Esophagus squamous epithelium (tissue), 5 donors: Measurements from ENCODE around the gene TM4SF18. TPM values are rescaled to one million over a fixed set of nuclear protein-coding genes. Genes with fewer than 3 reads are reported as not detected.

Experiments
- DNase-seq: peaks from one replicate; lab custom pipeline; 2025; lab: John Stamatoyannopoulos, UW
- H3K27ac ChIP-seq, 4 donors: fragments of 200-600 bp; sonication (generic); one replicate each; pipeline ENCODE4 v1.5.1; 2016 to 2019; ENCODE audit warnings: mild to moderate bottlenecking in 1 of 4
- H3K27me3 ChIP-seq, 4 donors: fragments of 200-600 bp; sonication (generic); 1 replicate in 3 of 4; 2 replicates in 1 of 4; pipeline versions ENCODE4 v1.5.1 to v1.6.0; 2017 to 2021; ENCODE audit warnings: antibody characterized with exemption in 1 of 4
- H3K36me3 ChIP-seq, 3 donors: fragments of 200-600 bp; sonication (generic); one replicate each; pipeline ENCODE4 v1.5.1; 2016 to 2019
- H3K4me1 ChIP-seq, 3 donors: fragments of 200-600 bp; sonication (generic); one replicate each; pipeline ENCODE4 v1.5.1; 2017 to 2019
- H3K4me3 ChIP-seq, 4 donors: fragments of 200-600 bp; sonication (generic); 1 replicate in 3 of 4; 2 replicates in 1 of 4; pipeline ENCODE4 v1.5.1; 2016 to 2019; ENCODE audit warnings: mild to moderate bottlenecking in 2 of 4, moderate library complexity in 1 of 4
- H3K9me3 ChIP-seq, 3 donors: fragments of 200-600 bp; sonication (generic); one replicate each; pipeline ENCODE4 v1.5.1; 2016 to 2019
- POLR2A ChIP-seq, 4 donors: fragments of 450-650 bp; IDR thresholded peaks; one replicate each; pipeline ENCODE4 v1.6.1; 2017; ENCODE audit warnings: antibody characterized with exemption in 4 of 4, mild to moderate bottlenecking in 4 of 4, moderate library complexity in 3 of 4
- WGBS, 2 donors: methylation state at CpG; one replicate each; pipeline ENCODE4 v1.1.5; 2018; 5-methylcytosine and 5-hydroxymethylcytosine counted together
- intact Hi-C: fragments of 100-400 bp; cut with DNase I; formaldehyde crosslinking; loops from one replicate; pipeline ENCODE4 v1.15.0; 2022
- total RNA-seq, 4 donors: library from RNA; depleted of rRNA; stranded (reverse); fragments of >200 nt; gene quantifications; one replicate each; pipeline ENCODE4 v1.1.0, GENCODE V29; 2016
- TF ChIP-seq, protein P1 (sequence below), 6 experiments: fragments of 450-650 bp in 4 of 6; fragments of 200-600 bp in 2 of 6; sonication (generic) in 2 of 6; IDR thresholded peaks; one replicate each; pipeline ENCODE4 v1.5.1; 2016 to 2019; ENCODE audit warnings: antibody characterized with exemption in 6 of 6, mild to moderate bottlenecking in 4 of 6, moderate library complexity in 4 of 6
- donor health status: DM: yes; HTN: yes; CAD: no.

TM4SF18 gene
- total RNA-seq, 4 donors from 2014 or later: 0.95 to 5.7 (median 1.6) TPM

DNA sequence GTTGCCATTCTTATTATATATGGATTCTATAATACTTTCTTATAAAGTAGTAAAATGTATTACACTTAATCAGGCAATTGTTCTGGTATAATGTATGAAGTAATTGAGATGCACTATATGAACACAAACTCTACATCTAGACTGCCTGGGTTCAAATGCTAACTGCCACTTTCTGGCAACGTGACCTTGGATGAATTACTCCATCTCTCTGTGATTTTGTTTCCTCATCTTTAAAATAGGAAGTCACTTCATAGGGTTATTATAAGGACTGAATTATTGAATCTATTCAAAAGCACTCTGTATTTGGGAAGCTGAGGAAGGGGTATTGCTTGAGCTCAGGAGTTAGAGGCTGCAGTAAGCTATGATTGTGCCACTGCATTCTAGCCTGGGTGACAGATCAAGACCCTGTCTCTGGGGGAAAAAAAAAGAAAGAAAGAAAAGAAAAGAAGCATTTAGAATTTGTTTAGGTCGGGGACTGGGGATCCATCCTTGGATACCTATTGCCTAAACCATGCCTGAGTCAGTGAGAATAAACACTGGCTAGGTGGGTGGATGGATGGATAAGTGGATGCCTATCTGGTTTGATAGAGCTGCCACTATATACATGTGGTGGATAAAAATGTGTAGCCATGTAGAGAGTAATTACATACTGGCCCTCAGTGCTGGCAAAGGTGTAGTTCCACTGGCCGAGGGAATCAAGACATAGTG is 41.5 kb upstream of the TM4SF18 start:
- no peak for TF ChIP-seq POLR2A (IDR thresholded peaks at IDR 0.05)
- TF ChIP-seq, protein P1, sequence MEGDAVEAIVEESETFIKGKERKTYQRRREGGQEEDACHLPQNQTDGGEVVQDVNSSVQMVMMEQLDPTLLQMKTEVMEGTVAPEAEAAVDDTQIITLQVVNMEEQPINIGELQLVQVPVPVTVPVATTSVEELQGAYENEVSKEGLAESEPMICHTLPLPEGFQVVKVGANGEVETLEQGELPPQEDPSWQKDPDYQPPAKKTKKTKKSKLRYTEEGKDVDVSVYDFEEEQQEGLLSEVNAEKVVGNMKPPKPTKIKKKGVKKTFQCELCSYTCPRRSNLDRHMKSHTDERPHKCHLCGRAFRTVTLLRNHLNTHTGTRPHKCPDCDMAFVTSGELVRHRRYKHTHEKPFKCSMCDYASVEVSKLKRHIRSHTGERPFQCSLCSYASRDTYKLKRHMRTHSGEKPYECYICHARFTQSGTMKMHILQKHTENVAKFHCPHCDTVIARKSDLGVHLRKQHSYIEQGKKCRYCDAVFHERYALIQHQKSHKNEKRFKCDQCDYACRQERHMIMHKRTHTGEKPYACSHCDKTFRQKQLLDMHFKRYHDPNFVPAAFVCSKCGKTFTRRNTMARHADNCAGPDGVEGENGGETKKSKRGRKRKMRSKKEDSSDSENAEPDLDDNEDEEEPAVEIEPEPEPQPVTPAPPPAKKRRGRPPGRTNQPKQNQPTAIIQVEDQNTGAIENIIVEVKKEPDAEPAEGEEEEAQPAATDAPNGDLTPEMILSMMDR (IDR thresholded peaks at IDR 0.05): no peak
- DNase-seq: no peak
- Histone ChIP-seq H3K27me3 (no peaks in the 10 kb centered on the region), H3K27ac (peak overlapping the region; percentile 85 to 96 (median 92)), H3K4me3 (peak overlapping the region; percentile 42 to 68 (median 58)), H3K4me1 (peaks cover 34 to 83% (median 49%) of the 10 kb centered on the region in 3 donors), H3K9me3 (no peaks in the 10 kb centered on the region), H3K36me3 (peaks cover 0 to 23% (median 8%) of the 10 kb centered on the region in 3 donors)
- intact Hi-C loops: no loop called here
- WGBS, 2 donors: 73% methylated on average over 3 of the region's 3 CpGs

DNA sequence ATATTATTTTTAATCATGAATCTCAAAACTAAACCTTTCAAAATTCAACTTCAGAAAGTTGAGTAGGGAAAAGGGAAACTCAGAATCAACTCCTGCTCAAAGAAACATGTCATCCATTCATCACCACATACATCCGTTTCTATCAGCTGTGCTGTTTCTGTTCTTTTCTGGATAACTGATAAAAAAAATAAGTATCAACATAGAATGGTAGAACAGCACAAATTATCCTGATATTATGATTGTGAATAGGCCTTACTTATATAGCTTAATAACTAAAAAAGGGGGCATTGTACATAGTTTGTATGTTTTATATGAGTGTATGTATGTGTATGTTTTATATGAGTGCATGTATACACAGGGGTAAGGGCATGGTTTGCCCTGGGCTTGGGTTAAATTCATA is 41.0 kb upstream of the TM4SF18 start:
- intact Hi-C loops: no loop called here
- peaks cover 39 to 84% (median 51%) of the 10 kb centered on the region in 3 donors for H3K4me1 ChIP-seq
- peaks cover 0 to 28% (median 8%) of the 10 kb centered on the region in 3 donors for H3K36me3 ChIP-seq
- no peak for DNase-seq
- H3K9me3 ChIP-seq: no peaks in the 10 kb centered on the region
- H3K4me3 ChIP-seq: peak overlapping the region in 2 of 4 donors; percentile 62 to 68
- WGBS, 2 donors: 40 to 45% methylated on average over 1 of the region's 1 CpG
- H3K27me3 ChIP-seq: no peaks in the 10 kb centered on the region
- TF ChIP-seq POLR2A (IDR thresholded peaks at IDR 0.05): no peak
- TF ChIP-seq, protein P1 (IDR thresholded peaks at IDR 0.05): no peak
- peak overlapping the region; percentile 85 to 96 (median 92) for H3K27ac ChIP-seq

DNA sequence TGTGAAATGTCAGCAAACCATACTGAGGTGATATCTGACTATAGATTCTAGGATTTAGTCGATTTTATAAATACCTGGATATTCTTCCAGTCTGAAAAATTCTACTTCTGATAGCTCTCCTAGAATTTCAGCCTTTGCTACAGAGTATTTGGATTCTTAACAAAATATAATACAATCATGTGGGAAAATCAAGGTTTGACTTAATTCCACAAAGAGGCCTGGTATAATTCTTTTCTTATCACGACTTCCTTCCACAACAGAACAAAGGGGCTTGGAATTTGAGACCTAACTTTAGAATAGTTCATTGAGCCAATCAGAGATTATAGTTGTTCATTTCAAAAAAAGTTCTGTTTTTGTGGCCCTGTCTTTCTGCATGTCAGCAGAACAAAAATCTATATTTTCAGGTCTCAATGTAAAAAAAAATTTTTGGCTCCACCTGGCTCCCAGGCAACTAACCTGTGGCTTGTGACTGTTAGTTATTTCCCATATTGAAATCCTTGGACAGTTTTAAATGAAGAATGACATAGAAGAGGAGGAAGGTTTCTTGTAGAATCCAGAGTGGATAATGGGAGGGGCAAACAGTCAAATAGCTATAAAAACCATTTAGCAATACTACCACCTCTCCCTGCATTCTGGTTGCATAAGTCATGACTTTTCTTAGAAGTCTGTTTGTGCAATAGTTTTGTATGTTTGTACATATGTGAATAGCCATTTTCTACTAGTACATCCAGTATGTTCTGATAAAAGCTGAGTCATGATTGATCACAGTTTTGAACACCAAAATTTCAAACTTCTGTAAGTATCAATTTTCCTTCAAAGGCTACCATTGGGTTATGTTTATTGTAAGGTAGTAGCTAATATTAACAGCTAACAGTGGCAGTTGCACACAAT is 40.0 kb upstream of the TM4SF18 start:
- Histone ChIP-seq H3K27me3 (no peaks in the 10 kb centered on the region), H3K4me1 (peaks cover 42 to 84% (median 44%) of the 10 kb centered on the region in 3 donors), H3K27ac (peak overlapping the region; percentile 82 to 96 (median 92)), H3K36me3 (peaks cover 0 to 37% (median 8%) of the 10 kb centered on the region in 3 donors), H3K4me3 (peak overlapping the region in 2 of 4 donors; percentile 62 to 68), H3K9me3 (no peaks in the 10 kb centered on the region)
- WGBS, 2 donors: 43 to 46% methylated on average over 2 of the region's 2 CpGs
- no peak for DNase-seq
- intact Hi-C loops: no loop called here
- no peak for TF ChIP-seq POLR2A (IDR thresholded peaks at IDR 0.05)
- TF ChIP-seq, protein P1 (IDR thresholded peaks at IDR 0.05): no peak

DNA sequence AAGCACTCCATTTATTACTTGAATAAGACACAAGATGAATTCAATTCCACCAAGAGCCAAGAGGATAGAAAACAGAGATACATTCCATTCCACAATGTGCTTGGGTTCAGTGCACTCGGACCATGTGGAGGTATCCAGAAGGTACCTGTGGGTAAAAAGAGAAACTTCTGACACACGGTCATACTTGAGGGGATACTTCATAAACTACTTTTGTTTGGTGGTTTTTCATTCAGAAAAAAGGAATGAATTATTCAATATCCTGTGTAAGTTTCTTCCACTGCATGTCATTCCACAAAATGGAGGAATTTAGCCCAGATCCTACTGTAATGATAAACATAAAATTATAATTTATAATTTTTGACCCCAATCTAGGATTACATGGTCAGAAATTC is 38.3 kb upstream of the TM4SF18 start:
- no peak for TF ChIP-seq POLR2A (IDR thresholded peaks at IDR 0.05)
- TF ChIP-seq, protein P1 (IDR thresholded peaks at IDR 0.05): no peak
- peaks cover 0 to 39% (median 8%) of the 10 kb centered on the region in 3 donors for H3K36me3 ChIP-seq
- H3K4me3 ChIP-seq: peak overlapping the region in 2 of 4 donors; percentile 7 to 21
- no peaks in the 10 kb centered on the region for H3K27me3 ChIP-seq
- H3K27ac ChIP-seq: peak overlapping the region; percentile 69 to 96 (median 87)
- intact Hi-C loops: no loop called here
- no peaks in the 10 kb centered on the region for H3K9me3 ChIP-seq
- WGBS, 2 donors: 31 to 43% methylated on average over 2 of the region's 2 CpGs
- H3K4me1 ChIP-seq: peaks cover 33 to 91% (median 47%) of the 10 kb centered on the region in 3 donors
- DNase-seq: no peak
